ENCODE results near the gene ESX1.

DNA sequence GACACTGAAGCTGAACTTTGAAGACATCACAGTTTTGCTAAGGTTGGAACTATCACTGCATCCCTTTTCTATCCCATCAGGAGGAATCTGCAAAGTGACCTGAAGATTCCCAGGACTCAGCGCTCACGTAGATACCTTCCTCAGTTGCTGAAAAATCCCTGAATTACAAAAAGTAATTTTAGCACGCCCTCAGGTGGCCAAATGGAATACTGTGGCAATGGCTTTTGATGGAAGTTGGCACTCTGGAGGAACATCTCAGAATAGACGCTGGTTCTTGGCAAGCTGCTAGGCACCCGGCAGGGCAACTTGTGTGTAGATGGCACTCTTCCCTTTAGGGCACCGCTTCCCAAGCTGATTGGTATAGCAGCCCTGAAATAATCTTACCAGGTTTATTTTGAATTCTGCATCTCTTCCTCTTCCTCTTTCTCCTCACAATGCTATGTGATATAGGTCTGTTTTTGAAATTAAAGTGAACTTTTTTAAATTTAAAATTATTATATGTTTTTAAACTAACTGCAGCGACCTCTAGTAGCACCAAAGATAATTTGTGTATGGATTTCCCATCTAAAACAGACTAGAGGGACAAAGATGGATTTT lies 16.3 kb upstream of the ESX1 start:
- no peak for TF ChIP-seq POLR2A (IDR thresholded peaks at IDR 0.05; ENCODE audit: low read depth, low read length)
- TF ChIP-seq TAF1 (IDR thresholded peaks at IDR 0.05; ENCODE audit: low read depth, low read length): no peak
- no peak for TF ChIP-seq POLR2AphosphoS5 (IDR thresholded peaks at IDR 0.05; ENCODE audit: low read depth, low read length)
- TF ChIP-seq SPI1 (IDR thresholded peaks at IDR 0.05; ENCODE audit: low read depth, low read length): no peak
